Measurements from ENCODE around the gene UBTD1. TPM values are rescaled to one million over a fixed set of nuclear protein-coding genes. Genes with fewer than 3 reads are reported as not detected.

UBTD1 gene
- total RNA-seq, 2 donors from 2014 or later = 10.2 to 20.4 TPM

GRCh38 chr10:97563337-97563736 is 64.6 kb downstream of the UBTD1 start:
- Histone ChIP-seq H3K27ac (no peak overlapping the region), H3K4me3 (no peak overlapping the region)
- no peak for ATAC-seq (ENCODE audit: insufficient number of reproducible peaks, low FRiP score, low read depth)

GRCh38 chr10:97564776-97565175 is 66.1 kb downstream of the UBTD1 start:
- no peak for TF ChIP-seq CTCF (IDR thresholded peaks at IDR 0.05)
- peaks cover 5% of the 10 kb centered on the region for H3K36me3 ChIP-seq

More at GRCh38 chr10:97563337-97563736, 64.6 kb downstream of the UBTD1 start:
- H3K4me1 ChIP-seq (ENCODE audit: control insufficient read depth in 1 of 2, low read depth in 2 of 2) = no peaks in the 10 kb centered on the region
- no peak for DNase-seq (ENCODE audit: low spot score)
- H3K27me3 ChIP-seq (replicated peaks; ENCODE audit: insufficient read depth) = no peaks in the 10 kb centered on the region
- no peak for TF ChIP-seq CTCF (IDR thresholded peaks at IDR 0.05)
- H3K36me3 ChIP-seq = no peaks in the 10 kb centered on the region
- no peaks in the 10 kb centered on the region for H3K9me3 ChIP-seq

GRCh38 chr10:97566336-97566996 is 67.7 kb downstream of the UBTD1 start:
- H3K36me3 ChIP-seq = peaks cover 15% of the 10 kb centered on the region
- DNase-seq (ENCODE audit: low spot score) (no peak), ATAC-seq (ENCODE audit: insufficient number of reproducible peaks, low FRiP score, low read depth) (no peak)

More at GRCh38 chr10:97564776-97565175, 66.1 kb downstream of the UBTD1 start:
- no peak for DNase-seq (ENCODE audit: low spot score)
- no peaks in the 10 kb centered on the region for H3K4me1 ChIP-seq (ENCODE audit: control insufficient read depth in 1 of 2, low read depth in 2 of 2)
- no peaks in the 10 kb centered on the region for H3K9me3 ChIP-seq
- no peak for ATAC-seq (ENCODE audit: insufficient number of reproducible peaks, low FRiP score, low read depth)
- no peaks in the 10 kb centered on the region for H3K27me3 ChIP-seq (replicated peaks; ENCODE audit: insufficient read depth)
- H3K4me3 ChIP-seq = no peak overlapping the region
- no peak overlapping the region for H3K27ac ChIP-seq

GRCh38 chr10:97567891-97568290 is 69.2 kb downstream of the UBTD1 start:
- H3K4me3 ChIP-seq = no peak overlapping the region
- ATAC-seq (ENCODE audit: insufficient number of reproducible peaks, low FRiP score, low read depth) = no peak
- no peaks in the 10 kb centered on the region for H3K27me3 ChIP-seq (replicated peaks; ENCODE audit: insufficient read depth)
- H3K36me3 ChIP-seq = peaks cover 15% of the 10 kb centered on the region
- no peaks in the 10 kb centered on the region for H3K9me3 ChIP-seq
- TF ChIP-seq CTCF (IDR thresholded peaks at IDR 0.05) = no peak
- DNase-seq (ENCODE audit: low spot score) = no peak
- H3K27ac ChIP-seq = no peak overlapping the region
- peaks cover 6 to 12% of the 10 kb centered on the region in 2 donors for H3K4me1 ChIP-seq (ENCODE audit: control insufficient read depth in 1 of 2, low read depth in 2 of 2)

More at GRCh38 chr10:97566336-97566996, 67.7 kb downstream of the UBTD1 start:
- H3K4me1 ChIP-seq (ENCODE audit: control insufficient read depth in 1 of 2, low read depth in 2 of 2) = no peaks in the 10 kb centered on the region
- TF ChIP-seq CTCF (IDR thresholded peaks at IDR 0.05) = no peak
- no peak overlapping the region for H3K27ac ChIP-seq
- no peaks in the 10 kb centered on the region for H3K9me3 ChIP-seq
- H3K27me3 ChIP-seq (replicated peaks; ENCODE audit: insufficient read depth) = no peaks in the 10 kb centered on the region
- H3K4me3 ChIP-seq = no peak overlapping the region

- no peak for DNase-seq (ENCODE audit: low spot score)
- Histone ChIP-seq H3K4me3 (no peak overlapping the region), H3K27ac (no peak overlapping the region), H3K9me3 (no peaks in the 10 kb centered on the region), H3K27me3 (replicated peaks; ENCODE audit: insufficient read depth) (no peaks in the 10 kb centered on the region), H3K36me3 (peaks cover 15% of the 10 kb centered on the region), H3K4me1 (ENCODE audit: control insufficient read depth in 1 of 2, low read depth in 2 of 2) (peaks cover 15 to 26% of the 10 kb centered on the region in 2 donors)
- ATAC-seq (ENCODE audit: insufficient number of reproducible peaks, low FRiP score, low read depth) = no peak
- no peak for TF ChIP-seq CTCF (IDR thresholded peaks at IDR 0.05)
Observed at GRCh38 chr10:97570146-97570788, 71.5 kb downstream of the UBTD1 start.

All from thoracic aorta (tissue), 2 donors.